K562 (cell line): ENCODE measurements around the gene TGDS. TPM values are rescaled to one million over a fixed set of nuclear protein-coding genes. Genes with fewer than 3 reads are reported as not detected.

Experiments used
- DNMT1 ChIP-seq: fragments of 450-650 bp; IDR thresholded peaks from 2 replicates; pipeline ENCODE4 v1.6.1; 2016; ENCODE audit warnings: antibody characterized with exemption, mild to moderate bottlenecking
- ERF ChIP-seq: fragments of 450-650 bp; formaldehyde crosslinking; IDR thresholded peaks from 2 replicates; pipeline ENCODE4 v1.4.0; 2020; ENCODE audit warnings: mild to moderate bottlenecking, mixed read lengths
- ETS2 ChIP-seq: IDR thresholded peaks from 2 replicates; pipeline ENCODE4 v1.6.1; 2016; ENCODE audit warnings: borderline replicate concordance, missing genetic modification characterization, mild to moderate bottlenecking, moderate library complexity, missing compliant biosample characterization; ENCODE audit not compliant: poor library complexity, severe bottlenecking
- GTF3C2 ChIP-seq: IDR thresholded peaks from 3 replicates; pipeline ENCODE4 v1.6.1; 2011; ENCODE audit warnings: borderline replicate concordance, mild to moderate bottlenecking, moderate library complexity; ENCODE audit not compliant: insufficient read length; ENCODE audit errors: extremely low read depth
- HNRNPK ChIP-seq: fragments of 200-400 bp; formaldehyde crosslinking; IDR thresholded peaks from one replicate; pipeline ENCODE4 v1.6.1; 2018; ENCODE audit warnings: mild to moderate bottlenecking, low read depth, low read length; ENCODE audit not compliant: poor library complexity, severe bottlenecking
- KAT8 ChIP-seq: fragments of 450-650 bp; IDR thresholded peaks from 2 replicates; pipeline ENCODE4 v1.6.1; 2016; ENCODE audit warnings: low read depth, mild to moderate bottlenecking
- KDM1A ChIP-seq, 2 experiments: fragments of 450-650 bp; IDR thresholded peaks; 2 replicates each; pipeline ENCODE4 v1.6.1; 2016; ENCODE audit warnings: mild to moderate bottlenecking in 2 of 2
- ZBTB43 ChIP-seq: sonication (generic); formaldehyde crosslinking; IDR thresholded peaks from 2 replicates; pipeline ENCODE4 v1.8.0; 2023; ENCODE audit warnings: mild to moderate bottlenecking, missing genetic modification reagents
- ZNF518B ChIP-seq: fragments of 250-450 bp; sonication (Bioruptor Pico); IDR thresholded peaks from 2 replicates; pipeline ENCODE4 v1.5.0; 2021; ENCODE audit warnings: mild to moderate bottlenecking, moderate library complexity
- ZNF589 ChIP-seq: fragments of 200-800 bp; sonication (Bioruptor generic); IDR thresholded peaks from 2 replicates; pipeline ENCODE4 v1.6.1; 2016; ENCODE audit warnings: low read depth, missing genetic modification characterization, missing compliant biosample characterization
- ZNF695 ChIP-seq: fragments of 450-650 bp; formaldehyde crosslinking; IDR thresholded peaks from 2 replicates; pipeline ENCODE4 v1.4.0; 2020; ENCODE audit warnings: mild to moderate bottlenecking, moderate library complexity
- ZNF79 ChIP-seq: fragments of 250-450 bp; sonication (Bioruptor Pico); IDR thresholded peaks from 2 replicates; pipeline ENCODE4 v1.4.0; 2020; ENCODE audit warnings: low read depth, mild to moderate bottlenecking, moderate library complexity
- polyA plus RNA-seq, 8 experiments: library from polyadenylated mRNA; depleted of rRNA in 4 of 8; stranded (reverse) in 5 of 8; unstranded in 3 of 8; fragments of >200 nt; fragmentation: Nextera tagmentation in 2 of 8; fragmentation: Illumina TruSeq in 1 of 8; extraction: Ambion mirVana in 2 of 8; extraction: Trizol in 1 of 8; gene quantifications; 2 replicates each; pipeline versions ENCODE4 v1.2.1 to v1.2.3, GENCODE V29; 2011 to 2014; ENCODE audit warnings: inconsistent platforms in 1 of 8, missing spikeins in 1 of 8
- total RNA-seq, 7 experiments: library from RNA; depleted of rRNA in 6 of 7; stranded (reverse); fragments of >200 nt in 6 of 7; fragmentation: Illumina TruSeq in 2 of 7; extraction: Trizol in 2 of 7; gene quantifications; 2 replicates each; pipeline versions ENCODE4 v1.2.1 to v1.2.3, GENCODE V29; 2011 to 2021; ENCODE audit warnings: low replicate concordance in 1 of 7

The TGDS gene
- total and polyA plus RNA-seq, 9 of the 15 experiments (the other 6 are each of a cell fraction or from before 2014, with no cell fraction given) = 9.9 to 43.7 (median 21.4) TPM

GRCh38 chr13:94601446-94602431, 5.8 kb upstream of the TGDS start, which contains the start of gene GPR180 (continued):
- no peak for TF ChIP-seq GTF3C2
- no peak for TF ChIP-seq ZNF79 (CRISPR knock-in tag)
- no peak for TF ChIP-seq ETS2 (tag)
- TF ChIP-seq KAT8 = no peak
- TF ChIP-seq KDM1A (IDR thresholded peaks at IDR 0.05) = no peak
- TF ChIP-seq HNRNPK = no peak
- no peak for TF ChIP-seq DNMT1
- no peak for TF ChIP-seq ZNF518B (CRISPR knock-in tag)
- no peak for TF ChIP-seq ZNF695
- TF ChIP-seq ZNF589 = no peak
- TF ChIP-seq ZBTB43 (CRISPR knock-in tag) = no peak
- TF ChIP-seq ERF (CRISPR knock-in tag) = no peak
